K562 (cell line): ENCODE measurements around the gene IDI1. TPM values are rescaled to one million over a fixed set of nuclear protein-coding genes. Genes with fewer than 3 reads are reported as not detected.

Experiments used
- ATAC-seq: fragments of 200-7000 bp; cut with Tn5 transposase; 3 replicates; pipeline ENCODE4 v1.9.1; 2020; ENCODE audit warnings: moderate library complexity
- BruUV-seq: library from RNA; stranded (reverse); fragments of 400-500 nt; replicated peaks from 2 replicates; lab custom pipeline; 2021; lab: Mats Ljungman, UMichigan
- CTCF ChIA-PET: fragments of 300-600 bp; formaldehyde crosslinking; extraction: SDS; loops from one replicate; lab custom pipeline; 2021; ENCODE audit warnings: low intra/inter-chr PET ratio; lab: Yijun Ruan, JAX
- POLR2A ChIA-PET: fragments of 300-600, 350-650 bp; sonication (Branson Sonifier 250); formaldehyde crosslinking; extraction: SDS; loops from one replicate; lab custom pipeline; 2021; ENCODE audit warnings: antibody characterized with exemption, inconsistent platforms; lab: Yijun Ruan, JAX
- DNase-seq, 4 experiments: peaks; one replicate each; pipeline versions ENCODE4 v3.0.0 to v3.0.0-alpha.2; 2011 to 2018; ENCODE audit warnings: low spot score in 3 of 4, mixed read lengths in 3 of 4; ENCODE audit errors: extremely low read depth in 1 of 4
- FAIRE-seq: peaks from 2 replicates; lab custom pipeline; 2011; peaks lifted over from hg19 to GRCh38; lab: Jason Lieb, UNC
- H2AFZ ChIP-seq: 2 replicates; pipeline ENCODE4 v1.6.0; 2011; ENCODE audit warnings: low read depth, low read length, control low read depth, inconsistent platforms
- H3K27ac ChIP-seq: fragments of 200-600 bp; 3 replicates; pipeline ENCODE4 v1.8.0; 2011; ENCODE audit warnings: low read depth, mild to moderate bottlenecking, control low read depth, inconsistent platforms, low read length, moderate library complexity, mixed read lengths; ENCODE audit errors: extremely low read depth
- H3K27me3 ChIP-seq, 2 experiments: fragments of 300-600 bp in 1 of 2; 2 replicates in 1 of 2; 3 replicates in 1 of 2; pipeline versions ENCODE4 v1.6.0 to v1.8.0; 2011; ENCODE audit warnings: inconsistent platforms in 2 of 2, low read length in 2 of 2, mild to moderate bottlenecking in 1 of 2, mixed read lengths in 1 of 2, moderate library complexity in 1 of 2; ENCODE audit not compliant: control insufficient read depth in 2 of 2, insufficient read depth in 2 of 2
- H3K36me3 ChIP-seq: fragments of 300-600 bp; 3 replicates; pipeline ENCODE4 v1.8.0; 2011; ENCODE audit warnings: mild to moderate bottlenecking, low read length, inconsistent platforms; ENCODE audit not compliant: control insufficient read depth, insufficient read depth
- H3K4me1 ChIP-seq, 2 experiments: fragments of 200-600 bp in 1 of 2; replicated peaks in 1 of 2; 2 replicates in 1 of 2; 3 replicates in 1 of 2; pipeline versions ENCODE4 v1.5.1 to v1.8.0; 2011; ENCODE audit warnings: inconsistent platforms in 2 of 2, low read length in 2 of 2, mild to moderate bottlenecking in 1 of 2, mixed read lengths in 1 of 2, moderate library complexity in 1 of 2; ENCODE audit not compliant: control insufficient read depth in 2 of 2, insufficient read depth in 2 of 2
- H3K4me2 ChIP-seq: 2 replicates; pipeline ENCODE4 v1.6.1; 2011; ENCODE audit warnings: low read length, control low read depth, inconsistent platforms, mixed read lengths; ENCODE audit not compliant: insufficient read depth
- H3K4me3 ChIP-seq: fragments of 200-600 bp; sonication (generic), shearing (Covaris generic); 2 replicates; pipeline ENCODE4 v1.5.1; 2016; ENCODE audit warnings: control low read depth, inconsistent platforms
- H3K79me2 ChIP-seq: fragments of 200-600 bp; 3 replicates; pipeline ENCODE4 v1.8.0; 2011; ENCODE audit warnings: low read length, inconsistent platforms; ENCODE audit not compliant: control insufficient read depth, insufficient read depth
- H3K9ac ChIP-seq, 2 experiments: 2 replicates each; pipeline versions ENCODE4 v1.6.0 to v1.6.1; 2011; ENCODE audit warnings: low read depth in 2 of 2, low read length in 2 of 2, control low read depth in 1 of 2, inconsistent platforms in 1 of 2, mild to moderate bottlenecking in 1 of 2, mixed read lengths in 1 of 2; ENCODE audit not compliant: insufficient read depth in 1 of 2
- H3K9me1 ChIP-seq: one replicate; pipeline ENCODE4 v1.6.0; 2011; ENCODE audit warnings: inconsistent platforms, mild to moderate bottlenecking, low read length, moderate library complexity; ENCODE audit not compliant: control insufficient read depth, insufficient read depth
- H3K9me3 ChIP-seq: replicated peaks from 2 replicates; pipeline ENCODE4 v1.5.1; 2011; ENCODE audit warnings: low read depth, low read length, inconsistent platforms; ENCODE audit not compliant: control insufficient read depth, insufficient read depth
- H4K20me1 ChIP-seq: replicated peaks from 2 replicates; pipeline ENCODE4 v1.6.1; 2011; ENCODE audit warnings: low read length, inconsistent platforms, mixed read lengths; ENCODE audit not compliant: control insufficient read depth, insufficient read depth
- BRCA1 ChIP-seq, 2 experiments: fragments of 450-650 bp in 1 of 2; sonication (generic) in 1 of 2; formaldehyde crosslinking in 1 of 2; IDR thresholded peaks; 2 replicates each; pipeline versions ENCODE4 v1.5.0 to v1.6.1; 2017 to 2020; ENCODE audit warnings: mild to moderate bottlenecking in 1 of 2, missing genetic modification reagents in 1 of 2
- CAMTA2 ChIP-seq: fragments of 250-450 bp; sonication (Bioruptor Pico); conservative IDR thresholded peaks from 2 replicates; pipeline ENCODE4 v1.5.1; 2022
- DPF2 ChIP-seq: fragments of 450-650 bp; IDR thresholded peaks from 2 replicates; pipeline ENCODE4 v1.6.1; 2016
- FUS ChIP-seq: fragments of 200-400 bp; formaldehyde crosslinking; optimal IDR thresholded peaks from 2 replicates; pipeline ENCODE3; 2017; ENCODE audit warnings: low read depth, low read length
- HLTF ChIP-seq: fragments of 450-650 bp; IDR thresholded peaks from 2 replicates; pipeline ENCODE4 v1.6.1; 2016
- LEF1 ChIP-seq: fragments of 450-650 bp; IDR thresholded peaks from 2 replicates; pipeline ENCODE4 v1.6.1; 2016; ENCODE audit warnings: mild to moderate bottlenecking
- MEIS2 ChIP-seq: fragments of 450-650 bp; IDR thresholded peaks from 2 replicates; pipeline ENCODE4 v1.6.1; 2014; ENCODE audit warnings: mild to moderate bottlenecking; ENCODE audit not compliant: partially characterized antibody
- MIER1 ChIP-seq: fragments of 450-650 bp; IDR thresholded peaks from 2 replicates; pipeline ENCODE4 v1.6.1; 2016; ENCODE audit warnings: antibody characterized with exemption, mild to moderate bottlenecking, low read depth
- POLR2A ChIP-seq: fragments of 450-650 bp; conservative IDR thresholded peaks from 2 replicates; pipeline ENCODE4 v1.6.1; 2016
- POLR2G ChIP-seq: fragments of 200-400 bp; formaldehyde crosslinking; IDR thresholded peaks from 2 replicates; pipeline ENCODE4 v1.6.1; 2017; ENCODE audit warnings: low read depth, mild to moderate bottlenecking, antibody characterized with exemption, low read length, moderate library complexity
- PPARD ChIP-seq: fragments of 250-450 bp; sonication (Bioruptor Pico); IDR thresholded peaks from 2 replicates; pipeline ENCODE4 v1.8.0; 2022; ENCODE audit warnings: inconsistent platforms, mild to moderate bottlenecking, moderate library complexity
- PYGO2 ChIP-seq: fragments of 450-650 bp; IDR thresholded peaks from 2 replicates; pipeline ENCODE4 v1.6.1; 2016; ENCODE audit warnings: mild to moderate bottlenecking, missing genetic modification characterization, moderate library complexity, missing compliant biosample characterization
- RBFOX2 ChIP-seq: fragments of 200-400 bp; formaldehyde crosslinking; IDR thresholded peaks from 2 replicates; pipeline ENCODE4 v1.6.1; 2017; ENCODE audit warnings: low read depth, mild to moderate bottlenecking, low read length, moderate library complexity
- RBM39 ChIP-seq: fragments of 200-400 bp; formaldehyde crosslinking; optimal IDR thresholded peaks from 2 replicates; pipeline ENCODE3; 2018; ENCODE audit warnings: low read depth, low read length
- RFX7 ChIP-seq: fragments of 250-450 bp; sonication (Bioruptor Pico); IDR thresholded peaks from 2 replicates; pipeline ENCODE4 v1.5.1; 2021; ENCODE audit warnings: mild to moderate bottlenecking
- SMARCE1 ChIP-seq: fragments of 450-650 bp; IDR thresholded peaks from 2 replicates; pipeline ENCODE4 v1.7.1; 2016; ENCODE audit warnings: mild to moderate bottlenecking
- SUPT5H ChIP-seq: fragments of 450-650 bp; IDR thresholded peaks from 2 replicates; pipeline ENCODE4 v1.6.1; 2016
- TCF7 ChIP-seq: sonication (generic); IDR thresholded peaks from 2 replicates; pipeline ENCODE4 v1.6.1; 2016; ENCODE audit warnings: antibody characterized with exemption, borderline replicate concordance
- ZKSCAN1 ChIP-seq: fragments of 150-350 bp; IDR thresholded peaks from 2 replicates; pipeline ENCODE4 v1.6.1; 2016; ENCODE audit warnings: low read depth, low read length
- ZNF444 ChIP-seq: fragments of 250-450 bp; sonication (Bioruptor Pico); IDR thresholded peaks from 2 replicates; pipeline ENCODE4 v1.4.0; 2020; ENCODE audit warnings: mild to moderate bottlenecking, moderate library complexity
- ZNF57 ChIP-seq: fragments of 450-650 bp; formaldehyde crosslinking; IDR thresholded peaks from 2 replicates; pipeline ENCODE4 v1.4.0; 2020; ENCODE audit warnings: mild to moderate bottlenecking, moderate library complexity
- ZNF76 ChIP-seq: fragments of 250-450 bp; sonication (Bioruptor Pico); IDR thresholded peaks from 2 replicates; pipeline ENCODE4 v1.4.0; 2020; ENCODE audit warnings: mild to moderate bottlenecking, moderate library complexity, borderline replicate concordance
- WGBS: fragments of 100-300 bp; shearing (Covaris generic); methylation state at CpG from one replicate; pipeline ENCODE4 v1.1.6; 2016; ENCODE audit warnings: low coverage, mixed read lengths; ENCODE audit not compliant: insufficient coverage; ENCODE audit errors: missing lambda C conversion rate; 5-methylcytosine and 5-hydroxymethylcytosine counted together
- in situ Hi-C: fragments of 300-500 bp; cut with MboI; formaldehyde crosslinking; loops from 4 replicates; pipeline ENCODE4 v1.15.0; 2018; ENCODE audit warnings: inconsistent platforms, mixed read lengths
- intact Hi-C: fragments of 100-400 bp; cut with micrococcal nuclease; formaldehyde crosslinking; loops from 2 replicates; pipeline ENCODE4 v1.14.2; 2022
- polyA plus RNA-seq, 8 experiments: library from polyadenylated mRNA; depleted of rRNA in 4 of 8; stranded (reverse) in 5 of 8; unstranded in 3 of 8; fragments of >200 nt; fragmentation: Nextera tagmentation in 2 of 8; fragmentation: Illumina TruSeq in 1 of 8; extraction: Ambion mirVana in 2 of 8; extraction: Trizol in 1 of 8; gene quantifications; 2 replicates each; pipeline versions ENCODE4 v1.2.1 to v1.2.3, GENCODE V29; 2011 to 2014; ENCODE audit warnings: inconsistent platforms in 1 of 8, missing spikeins in 1 of 8
- total RNA-seq, 7 experiments: library from RNA; depleted of rRNA in 6 of 7; stranded (reverse); fragments of >200 nt in 6 of 7; fragmentation: Illumina TruSeq in 2 of 7; extraction: Trizol in 2 of 7; gene quantifications; 2 replicates each; pipeline versions ENCODE4 v1.2.1 to v1.2.3, GENCODE V29; 2011 to 2021; ENCODE audit warnings: low replicate concordance in 1 of 7

The IDI1 gene
- total and polyA plus RNA-seq, 9 of the 15 experiments (the other 6 are each of a cell fraction or from before 2014, with no cell fraction given) = 70.0 to 265 (median 119) TPM

GRCh38 chr10:996031-996430 lies 52.9 kb downstream of the IDI1 start:
- ATAC-seq = no peak
- in situ Hi-C loops = no loop called here

GRCh38 chr10:995559-995926 lies 53.4 kb downstream of the IDI1 start:
- Histone ChIP-seq H3K36me3 (peaks cover 92% of the 10 kb centered on the region), H3K9me1 (no peaks in the 10 kb centered on the region), H3K9ac (no peak overlapping the region), H3K27me3 (no peaks in the 10 kb centered on the region), H2AFZ (no peak overlapping the region), H4K20me1 (peaks cover 7% of the 10 kb centered on the region), H3K79me2 (peaks cover 63% of the 10 kb centered on the region), H3K9me3 (no peaks in the 10 kb centered on the region), H3K4me1 (peaks cover 5 to 6% of the 10 kb centered on the region in 2 experiments; a peak in 4 of 5 replicates), H3K4me2 (no peak overlapping the region), H3K27ac (no peak overlapping the region), H3K4me3 (no peak overlapping the region)
- in situ Hi-C loops (no loop called here), intact Hi-C loops (no loop called here)
- WGBS = 100% methylated on average over 2 of the region's 7 CpGs
- FAIRE-seq (no peak), ATAC-seq (0 out of 3 replicates have a peak, but pooled peaks have one; percentile 25), DNase-seq (no peak)
- ChIA-PET CTCF (no interaction called here), POLR2A (interaction anchor here (0.7 to 0.8 kb wide), 2 partner anchors 9 to 45 kb away, joined by 3 read pairs; no protein-coding TSS in a partner anchor)
- no TSS peak for BruUV-seq
- TF ChIP-seq RBFOX2 (peak; percentile 34), POLR2G (0 out of 2 replicates have a peak, but pooled peaks have one; percentile 23), MIER1 (no peak), SUPT5H (0 out of 2 replicates have a peak, but pooled peaks have one; percentile 20), BRCA1 (IDR thresholded peaks at IDR 0.05) (no peak), BRCA1 (CRISPR knock-in tag; IDR thresholded peaks at IDR 0.05) (no peak), POLR2A (peak; percentile 32; the same call in 1 of the 2 replicates), SMARCE1 (no peak), ZNF76 (no peak), ZKSCAN1 (no peak), MEIS2 (no peak), PPARD (CRISPR knock-in tag) (no peak), ZNF57 (CRISPR knock-in tag) (no peak), LEF1 (no peak), DPF2 (no peak), RBM39 (no peak), HLTF (no peak), FUS (no peak), ZNF444 (CRISPR knock-in tag) (no peak), TCF7 (no peak), RFX7 (no peak), CAMTA2 (CRISPR knock-in tag) (no peak)

More at GRCh38 chr10:996031-996430, 52.9 kb downstream of the IDI1 start:
- peaks cover under 1% of the 10 kb centered on the region in 2 experiments; a peak in 1 of 5 replicates for H3K4me1 ChIP-seq
- DNase-seq = no peak
- no peaks in the 10 kb centered on the region for H3K27me3 ChIP-seq
- H3K4me3 ChIP-seq = no peak overlapping the region
- peaks cover 63% of the 10 kb centered on the region for H3K79me2 ChIP-seq
- POLR2A ChIA-PET = interaction anchor here (0.8 kb wide), 1 partner anchor 46 kb away, joined by 3 read pairs; no protein-coding TSS in a partner anchor
- H3K4me2 ChIP-seq = no peak overlapping the region
- H3K9me3 ChIP-seq = no peaks in the 10 kb centered on the region
- no TSS peak for BruUV-seq
- no peak overlapping the region for H3K27ac ChIP-seq
- H3K36me3 ChIP-seq = peaks cover 92% of the 10 kb centered on the region
- H3K9ac ChIP-seq = no peak overlapping the region
- intact Hi-C loops = no loop called here
- CTCF ChIA-PET = no interaction called here
- no peak for TF ChIP-seq PYGO2 (tag)
- TF ChIP-seq RBFOX2 = 0 out of 2 replicates have a peak, but pooled peaks have one; percentile 24
- WGBS = 98% methylated on average over 12 of the region's 12 CpGs
- H2AFZ ChIP-seq = no peak overlapping the region
- peaks cover 2% of the 10 kb centered on the region for H4K20me1 ChIP-seq
- no peaks in the 10 kb centered on the region for H3K9me1 ChIP-seq
- FAIRE-seq = no peak
